IMR-90 (cell line): ENCODE results near the gene HRH2. TPM values are rescaled to one million over a fixed set of nuclear protein-coding genes. Genes with fewer than 3 reads are reported as not detected.

ENCODE experiments used
- ATAC-seq: fragments of 200-7000 bp; cut with Tn5 transposase; 2 replicates; pipeline ENCODE4 v1.9.1; 2020; ENCODE audit warnings: low read depth, mild to moderate bottlenecking, moderate library complexity
- BruUV-seq: library from RNA; stranded (reverse); fragments of 400-500 nt; replicated peaks from 2 replicates; lab custom pipeline; 2021; lab: Mats Ljungman, UMichigan
- CTCF ChIA-PET: fragments of 300-600 bp; formaldehyde crosslinking; extraction: SDS; loops from one replicate; lab custom pipeline; 2021; ENCODE audit warnings: antibody characterized with exemption; lab: Yijun Ruan, JAX
- POLR2A ChIA-PET: fragments of 300-600 bp; sonication (Branson Sonifier 250); formaldehyde crosslinking; loops from one replicate; lab custom pipeline; 2022; ENCODE audit warnings: antibody characterized with exemption; ENCODE audit not compliant: unreplicated experiment; lab: Charles Lee
- DNase-seq: peaks from one replicate; pipeline ENCODE4 v3.0.0; 2013
- H2AFZ ChIP-seq: replicated peaks from 2 replicates; pipeline ENCODE3; 2013; ENCODE audit warnings: low read length, mild to moderate bottlenecking; ENCODE audit not compliant: poor library complexity
- H2AK5ac ChIP-seq: 2 replicates; pipeline ENCODE4 v1.6.1; 2013; ENCODE audit warnings: low read depth, low read length, inconsistent platforms
- H2AK9ac ChIP-seq: replicated peaks from 2 replicates; pipeline ENCODE3; 2013; ENCODE audit warnings: mild to moderate bottlenecking, low read depth, low read length, moderate library complexity; ENCODE audit not compliant: poor library complexity
- H2BK120ac ChIP-seq: 2 replicates; pipeline ENCODE4 v1.6.1; 2013; ENCODE audit warnings: low read depth, low read length, inconsistent platforms
- H2BK15ac ChIP-seq: 3 replicates; pipeline ENCODE4 v1.6.1; 2013; ENCODE audit warnings: low read depth, low read length, inconsistent platforms
- H2BK20ac ChIP-seq: 2 replicates; pipeline ENCODE4 v1.6.1; 2013; ENCODE audit warnings: low read depth, mild to moderate bottlenecking, inconsistent platforms, low read length, moderate library complexity
- H2BK5ac ChIP-seq: 2 replicates; pipeline ENCODE4 v1.6.1; 2013; ENCODE audit warnings: mild to moderate bottlenecking, low read depth, low read length, inconsistent platforms; ENCODE audit not compliant: poor library complexity, severe bottlenecking
- H3K14ac ChIP-seq: replicated peaks from 2 replicates; pipeline ENCODE4 v1.6.1; 2013; ENCODE audit warnings: low read depth, low read length, inconsistent platforms
- H3K18ac ChIP-seq: 2 replicates; pipeline ENCODE4 v1.6.1; 2013; ENCODE audit warnings: low read depth, low read length, control low read depth
- H3K23ac ChIP-seq: 2 replicates; pipeline ENCODE4 v1.6.1; 2013; ENCODE audit warnings: low read depth, low read length, inconsistent platforms
- H3K27ac ChIP-seq: 2 replicates; pipeline ENCODE4 v1.5.1; 2013; ENCODE audit warnings: mild to moderate bottlenecking, control low read depth, low read length; ENCODE audit not compliant: insufficient read depth
- H3K27me3 ChIP-seq: 2 replicates; pipeline ENCODE4 v1.6.1; 2013; ENCODE audit warnings: low read length; ENCODE audit not compliant: control insufficient read depth, insufficient read depth
- H3K36me3 ChIP-seq: 2 replicates; pipeline ENCODE4 v1.6.1; 2013; ENCODE audit warnings: low read length, mixed read lengths; ENCODE audit not compliant: control insufficient read depth, insufficient read depth
- H3K4ac ChIP-seq: 2 replicates; pipeline ENCODE4 v1.6.1; 2013; ENCODE audit warnings: low read depth, low read length, inconsistent platforms
- H3K4me1 ChIP-seq: 2 replicates; pipeline ENCODE4 v1.6.1; 2013; ENCODE audit warnings: low read length, mixed read lengths; ENCODE audit not compliant: control insufficient read depth, insufficient read depth
- H3K4me2 ChIP-seq: 2 replicates; pipeline ENCODE4 v1.6.1; 2013; ENCODE audit warnings: low read depth, mild to moderate bottlenecking, control low read depth, low read length, moderate library complexity
- H3K4me3 ChIP-seq: 2 replicates; pipeline ENCODE4 v1.5.1; 2013; ENCODE audit warnings: low read depth, mild to moderate bottlenecking, control low read depth, low read length, moderate library complexity; ENCODE audit not compliant: insufficient read depth
- H3K56ac ChIP-seq: 2 replicates; pipeline ENCODE4 v1.6.1; 2013; ENCODE audit warnings: low read length, inconsistent platforms; ENCODE audit not compliant: insufficient read depth; ENCODE audit errors: extremely low read depth
- H3K79me1 ChIP-seq, 2 experiments: 2 replicates each; pipeline ENCODE4 v1.6.1; 2013; ENCODE audit warnings: low read length in 2 of 2, inconsistent platforms in 1 of 2, low read depth in 1 of 2
- H3K9ac ChIP-seq: 2 replicates; pipeline ENCODE4 v1.6.1; 2013; ENCODE audit warnings: low read depth, low read length, control low read depth
- H3K9me1 ChIP-seq: 2 replicates; pipeline ENCODE4 v1.6.1; 2013; ENCODE audit warnings: low read length, inconsistent platforms; ENCODE audit not compliant: insufficient read depth
- H3K9me3 ChIP-seq: 2 replicates; pipeline ENCODE4 v1.6.1; 2013; ENCODE audit warnings: low read length; ENCODE audit not compliant: control insufficient read depth, insufficient read depth
- H4K20me1 ChIP-seq: 2 replicates; pipeline ENCODE4 v1.6.1; 2013; ENCODE audit warnings: low read length, inconsistent platforms; ENCODE audit not compliant: insufficient read depth
- H4K5ac ChIP-seq: 2 replicates; pipeline ENCODE4 v1.6.1; 2013; ENCODE audit warnings: mild to moderate bottlenecking, low read depth, low read length, control low read depth
- H4K8ac ChIP-seq, 2 experiments: 2 replicates each; pipeline ENCODE4 v1.6.1; 2013; ENCODE audit warnings: low read depth in 2 of 2, low read length in 2 of 2, control low read depth in 1 of 2, inconsistent platforms in 1 of 2
- H4K91ac ChIP-seq: 2 replicates; pipeline ENCODE4 v1.6.1; 2013; ENCODE audit warnings: low read depth, low read length, inconsistent platforms; ENCODE audit not compliant: insufficient read depth
- POLR2A ChIP-seq: IDR thresholded peaks from 2 replicates; pipeline ENCODE4 v1.6.1; 2012; ENCODE audit warnings: mild to moderate bottlenecking, low read depth, low read length
- WGBS, 2 experiments: methylation state at CpG; one replicate each; pipeline versions ENCODE4 v1.1.5 to v1.1.7; 2013; ENCODE audit warnings: missing lambda C conversion rate in 2 of 2; ENCODE audit not compliant: insufficient read length in 1 of 2; ENCODE audit errors: extremely low coverage in 2 of 2; 5-methylcytosine and 5-hydroxymethylcytosine counted together
- dilution Hi-C: fragments of 300-500 bp; cut with HindIII; formaldehyde crosslinking; loops from one replicate; pipeline ENCODE4 v1.14.3; 2018; ENCODE audit warnings: low sequenced_read_pairs; ENCODE audit not compliant: unreplicated experiment
- in situ Hi-C: fragments of 300-500 bp; cut with MboI; formaldehyde crosslinking; loops from 3 replicates; pipeline ENCODE4 v1.14.3; 2019; ENCODE audit warnings: low sequenced_read_pairs, inconsistent platforms, mixed read lengths
- intact Hi-C: fragments of 100-400 bp; cut with micrococcal nuclease; formaldehyde crosslinking; loops from 2 replicates; pipeline ENCODE4 v1.10.0; 2022
- polyA plus RNA-seq, 3 experiments: library from polyadenylated mRNA; depleted of rRNA; stranded (reverse); fragments of >200 nt; gene quantifications; 2 replicates each; pipeline ENCODE4 v1.2.3, GENCODE V29; 2012; ENCODE audit warnings: low replicate concordance in 1 of 3
- total RNA-seq: library from RNA; depleted of rRNA; stranded (reverse); fragments of >200 nt; gene quantifications from 2 replicates; pipeline ENCODE4 v1.2.3, GENCODE V29; 2012

HRH2 gene
- total and polyA plus RNA-seq, 2 of the 4 experiments (the other 2 are of a cell fraction) = not detected

DNA sequence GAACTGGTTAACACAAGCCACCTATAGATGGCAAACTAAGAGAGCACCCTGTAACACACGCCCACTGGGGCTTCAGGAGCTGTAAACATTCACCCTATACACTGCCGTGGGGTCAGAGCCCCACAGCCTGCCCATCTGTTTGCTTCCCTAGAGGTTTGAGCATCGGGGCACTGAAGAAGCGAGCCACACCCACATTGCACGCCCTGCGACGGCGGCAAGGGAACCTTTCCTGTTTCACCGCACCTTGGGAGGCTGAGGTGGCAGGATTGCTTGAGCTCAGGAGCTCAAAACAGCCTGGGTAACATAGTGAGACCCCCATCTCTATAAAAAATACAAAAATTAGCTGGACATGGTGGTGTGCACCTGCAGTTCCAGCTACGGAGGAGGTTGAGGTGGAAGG, 76.6 kb downstream of the HRH2 start:
- H3K36me3 ChIP-seq = no peaks in the 10 kb centered on the region
- in situ Hi-C loops = loop anchor here (25.0 kb wide), 2 partner anchors 603 to 828 kb away; no protein-coding TSS in a partner anchor
- H3K4me2 ChIP-seq = no peak overlapping the region
- BruUV-seq = no TSS peak
- H2BK120ac ChIP-seq = no peak overlapping the region
- H4K5ac ChIP-seq = no peak overlapping the region
- no peak overlapping the region for H3K14ac ChIP-seq
- H2AK9ac ChIP-seq = no peak overlapping the region
- no peak overlapping the region for H2BK15ac ChIP-seq
- POLR2A ChIA-PET = no interaction called here
- peaks cover 2% of the 10 kb centered on the region; the same call in 1 of the 2 replicates for H3K9me3 ChIP-seq
- no peak overlapping the region for H3K9ac ChIP-seq
- H3K4me3 ChIP-seq = no peak overlapping the region
- H2BK20ac ChIP-seq = no peak overlapping the region
- no peak overlapping the region for H2AFZ ChIP-seq
- H3K79me1 ChIP-seq = no peaks in the 10 kb centered on the region
- DNase-seq (no peak), ATAC-seq (no peak)
- no peak for TF ChIP-seq POLR2A
- H3K27ac ChIP-seq = no peak overlapping the region
- dilution Hi-C loops = no loop called here
- no peak overlapping the region for H4K8ac ChIP-seq
- H3K56ac ChIP-seq = no peak overlapping the region
- CTCF ChIA-PET = no interaction called here
- no peaks in the 10 kb centered on the region for H3K27me3 ChIP-seq
- no peak overlapping the region for H4K91ac ChIP-seq
- H3K4ac ChIP-seq = no peak overlapping the region
- intact Hi-C loops = no loop called here
- no peak overlapping the region for H2AK5ac ChIP-seq
- 20% methylated on average over 2 of the region's 10 CpGs; no CpG with 5 or more reads in 1 of the 2 experiments for WGBS, 2 experiments
- H3K9me1 ChIP-seq = no peaks in the 10 kb centered on the region
- H3K18ac ChIP-seq = no peak overlapping the region
- no peaks in the 10 kb centered on the region for H4K20me1 ChIP-seq
- H3K4me1 ChIP-seq = no peaks in the 10 kb centered on the region
- no peak overlapping the region for H3K23ac ChIP-seq
- H2BK5ac ChIP-seq = no peak overlapping the region
